HepG2 (cell line): ENCODE data around the gene SLC22A5.

Source experiments
- RXRB ChIP-seq: IDR thresholded peaks from 2 replicates; pipeline ENCODE4 v1.6.1; 2016; ENCODE audit warnings: borderline replicate concordance, missing genetic modification reagents, missing compliant biosample characterization
- SYNCRIP ChIP-seq: fragments of 200-400 bp; formaldehyde crosslinking; IDR thresholded peaks from 2 replicates; pipeline ENCODE4 v1.6.1; 2018; ENCODE audit warnings: mild to moderate bottlenecking, low read depth, low read length; ENCODE audit not compliant: insufficient read depth
- TF ChIP-seq, protein P1 (sequence below): sonication (generic); formaldehyde crosslinking; IDR thresholded peaks from 2 replicates; pipeline ENCODE4 v1.5.0; 2020; ENCODE audit warnings: mild to moderate bottlenecking, missing genetic modification reagents, moderate library complexity
- TF ChIP-seq, protein P2 (sequence below): IDR thresholded peaks from 2 replicates; pipeline ENCODE4 v1.6.1; 2012; ENCODE audit warnings: inconsistent platforms
- TF ChIP-seq, protein P3 (sequence below): sonication (generic); formaldehyde crosslinking; IDR thresholded peaks from 2 replicates; pipeline ENCODE4 v1.8.1; 2023; ENCODE audit warnings: missing genetic modification reagents, inconsistent platforms, borderline replicate concordance
- TF ChIP-seq, protein P4 (sequence below): sonication (generic); formaldehyde crosslinking; IDR thresholded peaks from 2 replicates; pipeline ENCODE4 v1.4.0; 2020; ENCODE audit warnings: missing genetic modification reagents

DNA sequence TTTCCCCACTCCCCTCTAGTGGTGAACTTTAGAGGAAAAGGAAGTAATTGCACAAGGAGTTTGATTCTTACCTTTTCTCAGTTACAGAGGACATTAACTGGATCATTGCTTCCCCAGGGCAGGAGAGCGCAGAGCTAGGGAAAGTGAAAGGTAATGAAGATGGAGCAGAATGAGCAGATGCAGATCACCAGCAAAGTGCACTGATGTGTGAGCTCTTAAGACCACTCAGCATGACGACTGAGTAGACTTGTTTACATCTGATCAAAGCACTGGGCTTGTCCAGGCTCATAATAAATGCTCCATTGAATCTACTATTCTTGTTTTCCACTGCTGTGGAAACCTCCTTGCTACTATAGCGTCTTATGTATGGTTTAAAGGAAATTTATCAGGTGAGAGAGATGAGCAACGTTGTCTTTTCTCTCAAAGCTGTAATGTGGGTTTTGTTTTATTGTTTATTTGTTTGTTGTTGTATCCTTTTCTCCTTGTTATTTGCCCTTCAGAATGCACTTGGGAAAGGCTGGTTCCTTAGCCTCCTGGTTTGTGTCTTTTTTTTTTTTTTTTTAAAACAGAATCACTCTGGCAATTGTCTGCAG is 25.3 kb downstream of the SLC22A5 start:
- TF ChIP-seq, protein P1, sequence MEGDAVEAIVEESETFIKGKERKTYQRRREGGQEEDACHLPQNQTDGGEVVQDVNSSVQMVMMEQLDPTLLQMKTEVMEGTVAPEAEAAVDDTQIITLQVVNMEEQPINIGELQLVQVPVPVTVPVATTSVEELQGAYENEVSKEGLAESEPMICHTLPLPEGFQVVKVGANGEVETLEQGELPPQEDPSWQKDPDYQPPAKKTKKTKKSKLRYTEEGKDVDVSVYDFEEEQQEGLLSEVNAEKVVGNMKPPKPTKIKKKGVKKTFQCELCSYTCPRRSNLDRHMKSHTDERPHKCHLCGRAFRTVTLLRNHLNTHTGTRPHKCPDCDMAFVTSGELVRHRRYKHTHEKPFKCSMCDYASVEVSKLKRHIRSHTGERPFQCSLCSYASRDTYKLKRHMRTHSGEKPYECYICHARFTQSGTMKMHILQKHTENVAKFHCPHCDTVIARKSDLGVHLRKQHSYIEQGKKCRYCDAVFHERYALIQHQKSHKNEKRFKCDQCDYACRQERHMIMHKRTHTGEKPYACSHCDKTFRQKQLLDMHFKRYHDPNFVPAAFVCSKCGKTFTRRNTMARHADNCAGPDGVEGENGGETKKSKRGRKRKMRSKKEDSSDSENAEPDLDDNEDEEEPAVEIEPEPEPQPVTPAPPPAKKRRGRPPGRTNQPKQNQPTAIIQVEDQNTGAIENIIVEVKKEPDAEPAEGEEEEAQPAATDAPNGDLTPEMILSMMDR (CRISPR knock-in tag), result no peak
- TF ChIP-seq, protein P2, sequence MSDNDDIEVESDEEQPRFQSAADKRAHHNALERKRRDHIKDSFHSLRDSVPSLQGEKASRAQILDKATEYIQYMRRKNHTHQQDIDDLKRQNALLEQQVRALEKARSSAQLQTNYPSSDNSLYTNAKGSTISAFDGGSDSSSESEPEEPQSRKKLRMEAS, result no peak
- TF ChIP-seq SYNCRIP (no peak), RXRB (CRISPR knock-in tag) (no peak)
- TF ChIP-seq, protein P3, sequence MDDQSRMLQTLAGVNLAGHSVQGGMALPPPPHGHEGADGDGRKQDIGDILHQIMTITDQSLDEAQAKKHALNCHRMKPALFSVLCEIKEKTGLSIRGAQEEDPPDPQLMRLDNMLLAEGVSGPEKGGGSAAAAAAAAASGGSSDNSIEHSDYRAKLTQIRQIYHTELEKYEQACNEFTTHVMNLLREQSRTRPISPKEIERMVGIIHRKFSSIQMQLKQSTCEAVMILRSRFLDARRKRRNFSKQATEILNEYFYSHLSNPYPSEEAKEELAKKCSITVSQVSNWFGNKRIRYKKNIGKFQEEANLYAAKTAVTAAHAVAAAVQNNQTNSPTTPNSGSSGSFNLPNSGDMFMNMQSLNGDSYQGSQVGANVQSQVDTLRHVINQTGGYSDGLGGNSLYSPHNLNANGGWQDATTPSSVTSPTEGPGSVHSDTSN (CRISPR knock-in tag), result no peak
- TF ChIP-seq, protein P4, sequence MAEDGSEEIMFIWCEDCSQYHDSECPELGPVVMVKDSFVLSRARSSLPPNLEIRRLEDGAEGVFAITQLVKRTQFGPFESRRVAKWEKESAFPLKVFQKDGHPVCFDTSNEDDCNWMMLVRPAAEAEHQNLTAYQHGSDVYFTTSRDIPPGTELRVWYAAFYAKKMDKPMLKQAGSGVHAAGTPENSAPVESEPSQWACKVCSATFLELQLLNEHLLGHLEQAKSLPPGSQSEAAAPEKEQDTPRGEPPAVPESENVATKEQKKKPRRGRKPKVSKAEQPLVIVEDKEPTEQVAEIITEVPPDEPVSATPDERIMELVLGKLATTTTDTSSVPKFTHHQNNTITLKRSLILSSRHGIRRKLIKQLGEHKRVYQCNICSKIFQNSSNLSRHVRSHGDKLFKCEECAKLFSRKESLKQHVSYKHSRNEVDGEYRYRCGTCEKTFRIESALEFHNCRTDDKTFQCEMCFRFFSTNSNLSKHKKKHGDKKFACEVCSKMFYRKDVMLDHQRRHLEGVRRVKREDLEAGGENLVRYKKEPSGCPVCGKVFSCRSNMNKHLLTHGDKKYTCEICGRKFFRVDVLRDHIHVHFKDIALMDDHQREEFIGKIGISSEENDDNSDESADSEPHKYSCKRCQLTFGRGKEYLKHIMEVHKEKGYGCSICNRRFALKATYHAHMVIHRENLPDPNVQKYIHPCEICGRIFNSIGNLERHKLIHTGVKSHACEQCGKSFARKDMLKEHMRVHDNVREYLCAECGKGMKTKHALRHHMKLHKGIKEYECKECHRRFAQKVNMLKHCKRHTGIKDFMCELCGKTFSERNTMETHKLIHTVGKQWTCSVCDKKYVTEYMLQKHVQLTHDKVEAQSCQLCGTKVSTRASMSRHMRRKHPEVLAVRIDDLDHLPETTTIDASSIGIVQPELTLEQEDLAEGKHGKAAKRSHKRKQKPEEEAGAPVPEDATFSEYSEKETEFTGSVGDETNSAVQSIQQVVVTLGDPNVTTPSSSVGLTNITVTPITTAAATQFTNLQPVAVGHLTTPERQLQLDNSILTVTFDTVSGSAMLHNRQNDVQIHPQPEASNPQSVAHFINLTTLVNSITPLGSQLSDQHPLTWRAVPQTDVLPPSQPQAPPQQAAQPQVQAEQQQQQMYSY (CRISPR knock-in tag), result no peak
